ENCODE results near the gene ULK2. TPM values are rescaled to one million over a fixed set of nuclear protein-coding genes. Genes with fewer than 3 reads are reported as not detected.

ULK2 gene
- total and polyA plus RNA-seq, 3 experiments from 2014 or later, result 4.6 to 6.9 (median 5.8) TPM

GRCh38 chr17:19857640-19858039, 10.1 kb downstream of the ULK2 start:
- H3K36me3 ChIP-seq (ENCODE audit: insufficient read depth, low read length), result no peaks in the 10 kb centered on the region
- POLR2A ChIA-PET, result no interaction called here
- CTCF ChIA-PET, result interaction anchor here (0.7 kb wide), 1 partner anchor 260 kb away, joined by 3 read pairs; no protein-coding TSS in a partner anchor

GRCh38 chr17:19833914-19834313, 33.8 kb downstream of the ULK2 start:
- H3K9me3 Mint-ChIP-seq, result peaks cover 0 to 11% (median 4%) of the 10 kb centered on the region in 5 donors
- H3K36me3 Mint-ChIP-seq, result peaks cover 14 to 38% (median 28%) of the 10 kb centered on the region in 3 donors
- H3K27me3 ChIP-seq (ENCODE audit: insufficient read depth, low read length, poor library complexity, severe bottlenecking), result no peaks in the 10 kb centered on the region
- H3K9me3 ChIP-seq (ENCODE audit: low read length), result no peaks in the 10 kb centered on the region
- H3K4me1 Mint-ChIP-seq, result no peaks in the 10 kb centered on the region
- no peaks in the 10 kb centered on the region for H3K36me3 ChIP-seq (ENCODE audit: insufficient read depth, low read length)
- ChIA-PET POLR2A (no interaction called here), CTCF (interaction anchor here (0.7 kb wide), 1 partner anchor 21 kb away, joined by 3 read pairs; no protein-coding TSS in a partner anchor)
- H3K27ac Mint-ChIP-seq, result no peak overlapping the region
- H3K4me3 Mint-ChIP-seq, result no peak overlapping the region
- no peak for DNase-seq
- no peak overlapping the region for H3K4me3 ChIP-seq (ENCODE audit: low read length)
- H3K27me3 Mint-ChIP-seq, result no peaks in the 10 kb centered on the region
- H3K27ac ChIP-seq (ENCODE audit: low read depth, low read length), result no peak overlapping the region
- no peaks in the 10 kb centered on the region for H3K4me1 ChIP-seq (ENCODE audit: insufficient read depth, low read length)

More at GRCh38 chr17:19857640-19858039, 10.1 kb downstream of the ULK2 start:
- no peaks in the 10 kb centered on the region for H3K27me3 Mint-ChIP-seq
- no peak overlapping the region for H3K4me3 Mint-ChIP-seq
- no peaks in the 10 kb centered on the region for H3K9me3 Mint-ChIP-seq
- H3K9me3 ChIP-seq (ENCODE audit: low read length), result no peaks in the 10 kb centered on the region
- no peaks in the 10 kb centered on the region for H3K4me1 Mint-ChIP-seq
- no peaks in the 10 kb centered on the region for H3K4me1 ChIP-seq (ENCODE audit: insufficient read depth, low read length)
- no peaks in the 10 kb centered on the region for H3K27me3 ChIP-seq (ENCODE audit: insufficient read depth, low read length, poor library complexity, severe bottlenecking)
- H3K27ac Mint-ChIP-seq, result peak overlapping the region in 1 of 8 donors; percentile 0
- H3K36me3 Mint-ChIP-seq, result peaks cover 4 to 25% (median 4%) of the 10 kb centered on the region in 3 donors
- H3K27ac ChIP-seq (ENCODE audit: low read depth, low read length), result no peak overlapping the region
- DNase-seq, result no peak
- no peak overlapping the region for H3K4me3 ChIP-seq (ENCODE audit: low read length)

- ChIA-PET CTCF (no interaction called here), POLR2A (no interaction called here)
- H3K9me3 Mint-ChIP-seq, result peaks cover 0 to 11% (median 4%) of the 10 kb centered on the region in 5 donors
Measured at GRCh38 chr17:19830061-19830460, 37.7 kb downstream of the ULK2 start.

GRCh38 chr17:19812407-19812806, 55.3 kb downstream of the ULK2 start:
- no peaks in the 10 kb centered on the region for H3K4me1 Mint-ChIP-seq
- H3K27ac Mint-ChIP-seq, result no peak overlapping the region
- peaks cover 8 to 41% (median 20%) of the 10 kb centered on the region in 3 donors for H3K36me3 Mint-ChIP-seq
- ChIA-PET CTCF (no interaction called here), POLR2A (no interaction called here)
- Histone ChIP-seq H3K4me3 (ENCODE audit: low read length) (no peak overlapping the region), H3K36me3 (ENCODE audit: insufficient read depth, low read length) (peaks cover 8% of the 10 kb centered on the region), H3K27me3 (ENCODE audit: insufficient read depth, low read length, poor library complexity, severe bottlenecking) (no peaks in the 10 kb centered on the region), H3K9me3 (ENCODE audit: low read length) (no peaks in the 10 kb centered on the region), H3K27ac (ENCODE audit: low read depth, low read length) (no peak overlapping the region), H3K4me1 (ENCODE audit: insufficient read depth, low read length) (no peaks in the 10 kb centered on the region)
- H3K27me3 Mint-ChIP-seq, result no peaks in the 10 kb centered on the region
- H3K4me3 Mint-ChIP-seq, result no peak overlapping the region
- no peaks in the 10 kb centered on the region for H3K9me3 Mint-ChIP-seq
- peak in 1 of 5 donors; percentile 3 for DNase-seq

More at GRCh38 chr17:19830061-19830460, 37.7 kb downstream of the ULK2 start:
- H3K36me3 Mint-ChIP-seq, result peaks cover 15 to 36% (median 26%) of the 10 kb centered on the region in 3 donors
- H3K27ac Mint-ChIP-seq, result no peak overlapping the region
- no peak overlapping the region for H3K4me3 Mint-ChIP-seq
- H3K9me3 ChIP-seq (ENCODE audit: low read length), result no peaks in the 10 kb centered on the region
- H3K27me3 ChIP-seq (ENCODE audit: insufficient read depth, low read length, poor library complexity, severe bottlenecking), result no peaks in the 10 kb centered on the region
- H3K4me1 ChIP-seq (ENCODE audit: insufficient read depth, low read length), result no peaks in the 10 kb centered on the region
- DNase-seq, result no peak
- no peak overlapping the region for H3K27ac ChIP-seq (ENCODE audit: low read depth, low read length)
- no peaks in the 10 kb centered on the region for H3K27me3 Mint-ChIP-seq
- no peak overlapping the region for H3K4me3 ChIP-seq (ENCODE audit: low read length)
- no peaks in the 10 kb centered on the region for H3K36me3 ChIP-seq (ENCODE audit: insufficient read depth, low read length)
- no peaks in the 10 kb centered on the region for H3K4me1 Mint-ChIP-seq

GRCh38 chr17:19805006-19805405, 62.7 kb downstream of the ULK2 start:
- Mint-ChIP-seq H3K27ac (no peak overlapping the region), H3K36me3 (peaks cover 4 to 36% (median 28%) of the 10 kb centered on the region in 3 donors), H3K27me3 (no peaks in the 10 kb centered on the region), H3K4me3 (no peak overlapping the region), H3K4me1 (peaks cover 2 to 5% (median 3%) of the 10 kb centered on the region in 3 donors), H3K9me3 (no peaks in the 10 kb centered on the region)
- peaks cover 8% of the 10 kb centered on the region for H3K4me1 ChIP-seq (ENCODE audit: insufficient read depth, low read length)
- H3K9me3 ChIP-seq (ENCODE audit: low read length), result no peaks in the 10 kb centered on the region
- H3K36me3 ChIP-seq (ENCODE audit: insufficient read depth, low read length), result peaks cover 14% of the 10 kb centered on the region
- no peak overlapping the region for H3K4me3 ChIP-seq (ENCODE audit: low read length)
- ChIA-PET CTCF (no interaction called here), POLR2A (no interaction called here)
- no peaks in the 10 kb centered on the region for H3K27me3 ChIP-seq (ENCODE audit: insufficient read depth, low read length, poor library complexity, severe bottlenecking)
- no peak for DNase-seq
- no peak overlapping the region for H3K27ac ChIP-seq (ENCODE audit: low read depth, low read length)

GRCh38 chr17:19800571-19800970, 67.2 kb downstream of the ULK2 start:
- H3K27ac Mint-ChIP-seq, result peak overlapping the region in 3 of 8 donors; percentile 20 to 56 (median 40)
- H3K9me3 Mint-ChIP-seq, result peaks cover 6 to 15% (median 10%) of the 10 kb centered on the region in 5 donors
- peaks cover 19 to 46% (median 30%) of the 10 kb centered on the region in 3 donors for H3K36me3 Mint-ChIP-seq
- Histone ChIP-seq H3K4me3 (ENCODE audit: low read length) (no peak overlapping the region), H3K4me1 (ENCODE audit: insufficient read depth, low read length) (peaks cover 8% of the 10 kb centered on the region), H3K9me3 (ENCODE audit: low read length) (peaks cover 6% of the 10 kb centered on the region), H3K36me3 (ENCODE audit: insufficient read depth, low read length) (peaks cover 25% of the 10 kb centered on the region), H3K27me3 (ENCODE audit: insufficient read depth, low read length, poor library complexity, severe bottlenecking) (no peaks in the 10 kb centered on the region), H3K27ac (ENCODE audit: low read depth, low read length) (no peak overlapping the region)
- ChIA-PET CTCF (interaction anchor here (1.3 kb wide), 1 partner anchor 38 kb away, joined by 3 read pairs; no protein-coding TSS in a partner anchor), POLR2A (no interaction called here)
- no peak for DNase-seq
- H3K27me3 Mint-ChIP-seq, result no peaks in the 10 kb centered on the region
- H3K4me1 Mint-ChIP-seq, result peaks cover 0 to 1% (median 0%) of the 10 kb centered on the region in 3 donors
- no peak overlapping the region for H3K4me3 Mint-ChIP-seq

GRCh38 chr17:19799796-19800195, 67.9 kb downstream of the ULK2 start:
- Mint-ChIP-seq H3K9me3 (peaks cover 7 to 16% (median 10%) of the 10 kb centered on the region in 5 donors), H3K27me3 (no peaks in the 10 kb centered on the region), H3K36me3 (peaks cover 21 to 49% (median 33%) of the 10 kb centered on the region in 3 donors), H3K27ac (no peak overlapping the region), H3K4me3 (no peak overlapping the region), H3K4me1 (no peaks in the 10 kb centered on the region)
- ChIA-PET CTCF (no interaction called here), POLR2A (interaction anchor here (0.6 kb wide), 1 partner anchor 11 kb away, joined by 3 read pairs; no protein-coding TSS in a partner anchor)
- peaks cover 6% of the 10 kb centered on the region for H3K9me3 ChIP-seq (ENCODE audit: low read length)
- no peak overlapping the region for H3K4me3 ChIP-seq (ENCODE audit: low read length)
- DNase-seq, result no peak
- H3K27me3 ChIP-seq (ENCODE audit: insufficient read depth, low read length, poor library complexity, severe bottlenecking), result no peaks in the 10 kb centered on the region
- no peak overlapping the region for H3K27ac ChIP-seq (ENCODE audit: low read depth, low read length)
- H3K4me1 ChIP-seq (ENCODE audit: insufficient read depth, low read length), result peaks cover 8% of the 10 kb centered on the region
- H3K36me3 ChIP-seq (ENCODE audit: insufficient read depth, low read length), result peaks cover 28% of the 10 kb centered on the region

- Histone ChIP-seq H3K4me1 (ENCODE audit: insufficient read depth, low read length) (peaks cover 8% of the 10 kb centered on the region), H3K9me3 (ENCODE audit: low read length) (peaks cover 6% of the 10 kb centered on the region), H3K27me3 (ENCODE audit: insufficient read depth, low read length, poor library complexity, severe bottlenecking) (no peaks in the 10 kb centered on the region), H3K36me3 (ENCODE audit: insufficient read depth, low read length) (peaks cover 23% of the 10 kb centered on the region), H3K4me3 (ENCODE audit: low read length) (no peak overlapping the region), H3K27ac (ENCODE audit: low read depth, low read length) (no peak overlapping the region)
- CTCF ChIA-PET, result interaction anchor here (0.8 kb wide), 1 partner anchor 30 kb away, joined by 3 read pairs; no protein-coding TSS in a partner anchor
- no peak for DNase-seq
- Mint-ChIP-seq H3K4me1 (no peaks in the 10 kb centered on the region), H3K9me3 (peaks cover 7 to 16% (median 15%) of the 10 kb centered on the region in 5 donors), H3K36me3 (peaks cover 44 to 73% (median 52%) of the 10 kb centered on the region in 3 donors), H3K4me3 (no peak overlapping the region), H3K27ac (no peak overlapping the region), H3K27me3 (no peaks in the 10 kb centered on the region)
- POLR2A ChIA-PET, result no interaction called here
Measured at GRCh38 chr17:19796457-19796856, 71.3 kb downstream of the ULK2 start.
